ENCODE data around the gene AKAP6. TPM values are rescaled to one million over a fixed set of nuclear protein-coding genes. Genes with fewer than 3 reads are reported as not detected.
"Not testable (repeated sequence)": the region's sequence is repeated elsewhere in the genome, so short reads cannot be mapped to it uniquely, and the experiment has no call there.

Gene AKAP6
- polyA plus RNA-seq, 6 donors from 2014 or later, result 1.6 to 12.4 (median 6.5) TPM

- Mint-ChIP-seq H3K27ac (no peak overlapping the region), H3K4me3 (no peak overlapping the region), H3K9me3 (peaks cover 0 to 1% (median 0%) of the 10 kb centered on the region in 7 donors), H3K36me3 (no peaks in the 10 kb centered on the region), H3K27me3 (peaks cover 6 to 13% (median 9%) of the 10 kb centered on the region in 3 donors), H3K4me1 (peaks cover 0 to 10% (median 0%) of the 10 kb centered on the region in 3 donors)
- DNase-seq (no peak), ATAC-seq (ENCODE audit: low read depth in 2 of 2) (no peak)
These were observed 37.9 kb downstream of the AKAP6 start for GRCh38 chr14:32366986-32367385.

GRCh38 chr14:32367516-32367915 is 38.4 kb downstream of the AKAP6 start:
- peaks cover 0 to 1% (median 0%) of the 10 kb centered on the region in 7 donors for H3K9me3 Mint-ChIP-seq
- no peak overlapping the region for H3K4me3 Mint-ChIP-seq
- peaks cover 4 to 10% (median 9%) of the 10 kb centered on the region in 3 donors for H3K27me3 Mint-ChIP-seq
- ATAC-seq (ENCODE audit: low read depth in 2 of 2), result no peak
- H3K27ac Mint-ChIP-seq, result no peak overlapping the region
- DNase-seq, result no peak
- peaks cover 0 to 6% (median 0%) of the 10 kb centered on the region in 3 donors for H3K4me1 Mint-ChIP-seq
- H3K36me3 Mint-ChIP-seq, result no peaks in the 10 kb centered on the region

GRCh38 chr14:32368107-32368506 is 39.0 kb downstream of the AKAP6 start:
- Mint-ChIP-seq H3K4me3 (no peak overlapping the region), H3K36me3 (no peaks in the 10 kb centered on the region), H3K27ac (peak overlapping the region in 1 of 6 donors; percentile 2), H3K9me3 (peaks cover 0 to 1% (median 0%) of the 10 kb centered on the region in 7 donors), H3K4me1 (peaks cover 0 to 5% (median 0%) of the 10 kb centered on the region in 3 donors), H3K27me3 (peaks cover 0 to 13% (median 12%) of the 10 kb centered on the region in 3 donors)
- no peak for DNase-seq
- no peak for ATAC-seq (ENCODE audit: low read depth in 2 of 2)

DNA sequence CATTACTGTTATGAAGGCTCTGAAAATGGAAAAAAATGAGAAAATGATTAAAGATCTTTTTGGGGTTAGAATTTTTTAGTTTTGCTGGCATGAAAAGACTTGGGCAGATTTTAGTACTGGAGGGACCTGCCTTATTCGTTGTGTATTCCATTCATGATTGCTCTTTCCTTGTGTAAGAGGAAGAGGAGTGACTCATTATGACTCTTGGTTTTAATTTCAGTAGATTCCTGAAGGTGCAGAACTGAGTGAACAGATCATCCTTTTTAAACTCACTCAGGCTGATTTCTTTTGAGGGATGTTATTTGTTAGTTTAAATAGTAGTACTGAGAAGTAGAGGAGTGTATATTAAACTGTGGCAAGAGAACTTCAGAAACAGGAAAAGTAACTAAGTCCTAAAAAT is 41.6 kb downstream of the AKAP6 start:
- Mint-ChIP-seq H3K4me3 (no peak overlapping the region), H3K27ac (no peak overlapping the region)

DNA sequence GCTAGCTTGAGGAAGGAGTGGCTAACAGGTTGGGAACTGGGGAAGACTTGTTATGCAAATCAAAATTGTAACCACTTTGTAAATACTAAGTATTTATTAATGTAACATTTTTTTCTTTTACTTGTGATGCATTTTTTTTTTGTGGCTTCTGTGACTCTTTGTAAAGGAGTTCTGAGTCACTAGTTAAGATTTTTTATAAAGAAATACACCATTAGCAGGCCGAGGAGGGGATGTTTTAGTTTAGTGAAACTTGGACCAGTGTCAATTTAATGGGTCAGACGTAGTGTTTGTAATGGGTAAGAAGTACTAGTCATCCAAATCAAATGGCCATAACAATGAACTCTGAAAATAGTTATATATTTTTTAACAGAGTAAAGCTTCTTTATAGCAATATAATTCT is 43.1 kb downstream of the AKAP6 start:
- Mint-ChIP-seq H3K4me3 (no peak overlapping the region), H3K27me3 (peaks cover 0 to 17% (median 5%) of the 10 kb centered on the region in 3 donors), H3K36me3 (no peaks in the 10 kb centered on the region), H3K9me3 (peaks cover 0 to 1% (median 0%) of the 10 kb centered on the region in 7 donors), H3K4me1 (no peaks in the 10 kb centered on the region), H3K27ac (no peak overlapping the region)
- ATAC-seq (ENCODE audit: low read depth in 2 of 2) (no peak), DNase-seq (no peak)

More for the DNA sequence above, 41.6 kb downstream of the AKAP6 start:
- no peaks in the 10 kb centered on the region for H3K36me3 Mint-ChIP-seq
- DNase-seq (no peak), ATAC-seq (ENCODE audit: low read depth in 2 of 2) (no peak)
- H3K27me3 Mint-ChIP-seq, result peaks cover 0 to 17% (median 11%) of the 10 kb centered on the region in 3 donors
- peaks cover 0 to 5% (median 0%) of the 10 kb centered on the region in 3 donors for H3K4me1 Mint-ChIP-seq
- H3K9me3 Mint-ChIP-seq, result peaks cover 0 to 1% (median 0%) of the 10 kb centered on the region in 7 donors

GRCh38 chr14:32373174-32373573 is 44.1 kb downstream of the AKAP6 start:
- not testable (repeated sequence) for DNase-seq; ATAC-seq (ENCODE audit: low read depth in 2 of 2); H3K9me3 Mint-ChIP-seq; H3K4me1 Mint-ChIP-seq; H3K27ac Mint-ChIP-seq; H3K4me3 Mint-ChIP-seq; H3K36me3 Mint-ChIP-seq
- peaks cover 0 to 14% (median 5%) of the 10 kb centered on the region in 3 donors for H3K27me3 Mint-ChIP-seq

DNA sequence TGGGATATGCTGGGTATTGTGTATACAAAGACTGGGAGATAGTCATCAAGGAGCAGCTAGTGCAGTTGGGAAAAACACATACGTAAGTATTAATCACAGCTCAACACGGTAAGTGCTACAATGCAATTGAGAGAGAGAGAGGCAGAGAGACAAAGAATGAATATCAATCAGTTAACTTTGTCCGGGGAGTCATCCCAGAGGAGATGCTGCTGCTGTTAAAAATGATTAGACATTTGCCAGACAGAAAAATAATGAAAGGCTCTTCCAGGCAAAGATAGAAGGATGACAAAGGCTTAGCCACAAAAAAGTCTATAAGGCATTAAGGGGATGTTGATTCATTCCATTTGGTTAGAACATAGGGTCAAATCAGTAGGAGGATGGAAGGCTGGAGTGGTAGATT is 45.1 kb downstream of the AKAP6 start:
- no peaks in the 10 kb centered on the region for H3K36me3 Mint-ChIP-seq
- no peaks in the 10 kb centered on the region for H3K4me1 Mint-ChIP-seq
- DNase-seq (no peak), ATAC-seq (ENCODE audit: low read depth in 2 of 2) (no peak)
- H3K9me3 Mint-ChIP-seq, result peaks cover 0 to 1% (median 0%) of the 10 kb centered on the region in 7 donors
- peaks cover 0 to 13% (median 5%) of the 10 kb centered on the region in 3 donors for H3K27me3 Mint-ChIP-seq
- H3K27ac Mint-ChIP-seq, result no peak overlapping the region
- H3K4me3 Mint-ChIP-seq, result no peak overlapping the region

GRCh38 chr14:32375663-32376062 is 46.6 kb downstream of the AKAP6 start:
- Mint-ChIP-seq H3K27ac (no peak overlapping the region), H3K27me3 (peaks cover 0 to 23% (median 5%) of the 10 kb centered on the region in 3 donors), H3K36me3 (no peaks in the 10 kb centered on the region), H3K4me3 (no peak overlapping the region), H3K4me1 (peaks cover 0 to 8% (median 0%) of the 10 kb centered on the region in 3 donors), H3K9me3 (peaks cover 0 to 5% (median 0%) of the 10 kb centered on the region in 7 donors)
- DNase-seq (no peak), ATAC-seq (ENCODE audit: low read depth in 2 of 2) (no peak)

GRCh38 chr14:32377046-32377646 is 48.0 kb downstream of the AKAP6 start:
- Mint-ChIP-seq H3K9me3 (peaks cover 0 to 5% (median 0%) of the 10 kb centered on the region in 7 donors), H3K4me1 (peaks cover 0 to 8% (median 0%) of the 10 kb centered on the region in 3 donors), H3K27ac (no peak overlapping the region), H3K36me3 (no peaks in the 10 kb centered on the region), H3K4me3 (no peak overlapping the region), H3K27me3 (peaks cover 5 to 23% (median 6%) of the 10 kb centered on the region in 3 donors)
- ATAC-seq (ENCODE audit: low read depth in 2 of 2) (no peak), DNase-seq (no peak)

DNA sequence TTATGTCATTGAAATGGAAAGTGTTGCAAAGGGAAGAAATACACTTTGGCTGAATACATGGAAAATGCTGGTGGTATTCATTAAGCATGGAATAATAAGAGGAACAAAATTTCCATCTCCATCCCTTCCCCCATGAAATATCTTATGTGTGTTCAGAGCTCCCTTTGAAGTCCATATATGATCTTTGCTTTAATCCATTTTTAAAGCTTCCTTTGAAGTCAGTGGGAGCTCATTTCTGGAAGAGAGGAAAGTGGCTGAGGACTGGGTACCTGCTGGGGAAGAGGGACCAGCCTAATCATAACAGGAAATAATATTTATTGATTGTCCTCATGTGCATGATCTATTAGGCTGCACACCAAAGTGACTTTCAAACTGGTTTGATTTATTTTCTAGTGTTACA is 49.2 kb downstream of the AKAP6 start:
- DNase-seq, result no peak
- peaks cover under 1 to 13% (median 6%) of the 10 kb centered on the region in 3 donors for H3K27me3 Mint-ChIP-seq
- no peaks in the 10 kb centered on the region for H3K36me3 Mint-ChIP-seq
- H3K27ac Mint-ChIP-seq, result no peak overlapping the region
- no peak overlapping the region for H3K4me3 Mint-ChIP-seq
- peaks cover 0 to 5% (median 0%) of the 10 kb centered on the region in 7 donors for H3K9me3 Mint-ChIP-seq
- peaks cover 0 to 8% (median 0%) of the 10 kb centered on the region in 3 donors for H3K4me1 Mint-ChIP-seq
- ATAC-seq (ENCODE audit: low read depth in 2 of 2), result no peak

GRCh38 chr14:32379447-32379846 is 50.3 kb downstream of the AKAP6 start:
- ATAC-seq (ENCODE audit: low read depth in 2 of 2) (no peak), DNase-seq (no peak)
- Mint-ChIP-seq H3K36me3 (no peaks in the 10 kb centered on the region), H3K27me3 (peaks cover 0 to 11% (median 6%) of the 10 kb centered on the region in 3 donors), H3K9me3 (peaks cover 0 to 5% (median 0%) of the 10 kb centered on the region in 7 donors), H3K4me1 (peaks cover 0 to 8% (median 0%) of the 10 kb centered on the region in 3 donors), H3K27ac (peak overlapping the region in 1 of 6 donors; percentile 13), H3K4me3 (no peak overlapping the region)

DNA sequence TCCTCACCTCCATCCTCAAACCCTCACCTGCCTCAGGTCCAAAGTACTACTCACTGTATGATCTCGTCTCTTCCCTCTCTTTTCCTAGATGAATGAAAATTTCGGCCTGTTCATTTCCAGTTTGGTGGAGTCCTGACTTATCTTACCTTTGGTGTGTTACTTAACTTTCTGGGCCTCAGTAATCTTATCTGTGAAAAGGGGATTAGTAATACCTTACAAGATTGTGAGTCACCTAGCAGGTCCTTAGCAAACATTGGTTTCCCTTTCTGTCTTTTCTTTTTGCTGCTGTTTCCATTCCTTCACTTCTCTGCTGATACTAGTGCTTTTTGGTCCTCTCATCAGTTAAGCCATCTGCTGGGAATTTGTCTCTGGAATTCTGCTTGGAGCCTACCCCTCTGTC is 52.8 kb downstream of the AKAP6 start:
- DNase-seq (no peak), ATAC-seq (ENCODE audit: low read depth in 2 of 2) (no peak)
- Mint-ChIP-seq H3K4me3 (no peak overlapping the region), H3K4me1 (peaks cover 0 to 8% (median 0%) of the 10 kb centered on the region in 3 donors), H3K36me3 (no peaks in the 10 kb centered on the region), H3K9me3 (peaks cover 0 to 5% (median 0%) of the 10 kb centered on the region in 7 donors), H3K27me3 (peaks cover 0 to 11% (median 6%) of the 10 kb centered on the region in 3 donors), H3K27ac (no peak overlapping the region)

DNA sequence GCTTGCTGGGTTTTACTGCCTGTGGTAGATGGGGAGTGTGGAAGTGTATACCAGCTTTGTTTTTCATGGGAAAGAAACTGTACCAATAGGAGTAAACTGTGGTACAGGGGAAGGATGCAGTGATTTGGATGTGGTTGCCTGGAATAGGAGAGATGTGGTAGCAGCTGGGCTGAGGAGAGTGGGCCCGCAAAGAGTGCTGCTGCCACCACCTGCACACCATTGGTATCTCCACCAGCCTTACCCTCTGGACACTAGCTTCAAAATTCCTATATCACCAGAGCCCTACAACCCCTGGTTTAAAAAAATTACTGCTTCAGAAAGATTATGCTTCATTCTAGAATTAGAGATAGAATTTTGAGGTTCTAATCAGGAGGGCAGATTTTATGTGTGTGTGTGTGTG is 53.6 kb downstream of the AKAP6 start:
- Mint-ChIP-seq H3K27ac (no peak overlapping the region), H3K4me3 (peak overlapping the region in 1 of 8 donors; percentile 21), H3K27me3 (peaks cover under 1 to 11% (median 6%) of the 10 kb centered on the region in 3 donors), H3K4me1 (peaks cover 0 to 8% (median 0%) of the 10 kb centered on the region in 3 donors), H3K9me3 (peaks cover 0 to 5% (median 0%) of the 10 kb centered on the region in 7 donors), H3K36me3 (no peaks in the 10 kb centered on the region)
- DNase-seq, result no peak
- ATAC-seq (ENCODE audit: low read depth in 2 of 2), result no peak

DNA sequence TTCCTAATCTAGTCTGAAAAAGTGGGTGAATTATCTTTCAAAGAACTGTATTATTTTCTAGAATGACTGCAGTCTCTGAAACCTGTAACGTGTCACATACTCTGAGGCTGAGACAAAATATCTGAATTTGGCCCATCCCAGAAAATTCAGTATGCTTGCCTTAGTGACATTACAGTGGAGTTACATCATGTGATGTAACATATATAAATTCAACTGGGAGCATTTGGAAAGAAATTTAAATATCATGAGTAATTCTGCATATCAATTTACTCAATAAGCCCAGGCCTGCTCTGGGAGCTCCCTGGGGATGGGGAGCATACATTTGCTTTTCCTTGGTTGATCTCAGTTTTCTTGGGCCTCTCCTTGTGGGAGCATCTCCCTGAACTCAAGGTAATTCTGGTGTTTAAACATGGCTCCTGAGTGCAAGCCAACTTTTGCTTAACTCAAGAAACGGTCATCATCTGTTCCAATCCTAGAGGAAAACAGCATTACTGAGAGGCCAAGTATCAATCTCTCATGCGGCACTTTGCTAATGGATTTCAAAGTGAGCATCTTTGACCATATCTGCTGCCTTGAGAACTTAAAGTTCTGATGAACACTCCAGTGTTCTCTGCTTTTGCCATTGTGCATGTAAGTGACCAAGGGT is 54.4 kb downstream of the AKAP6 start:
- no peak overlapping the region for H3K27ac Mint-ChIP-seq
- no peak for DNase-seq
- H3K9me3 Mint-ChIP-seq, result peaks cover 0 to 10% (median 3%) of the 10 kb centered on the region in 7 donors
- H3K36me3 Mint-ChIP-seq, result peaks cover 0 to 7% of the 10 kb centered on the region in 2 donors
- no peak overlapping the region for H3K4me3 Mint-ChIP-seq
- H3K4me1 Mint-ChIP-seq, result peaks cover 0 to 8% (median 0%) of the 10 kb centered on the region in 3 donors
- peaks cover 6 to 18% (median 8%) of the 10 kb centered on the region in 3 donors for H3K27me3 Mint-ChIP-seq
- ATAC-seq (ENCODE audit: low read depth in 2 of 2), result no peak

Measured in naive B cell (primary cell).